Ovary (tissue), 9 donors: ENCODE results near the gene CRLF2. TPM values are rescaled to one million over a fixed set of nuclear protein-coding genes. Genes with fewer than 3 reads are reported as not detected.
A peak's percentile ranks its signal among the peaks of the same experiment; 100 is the strongest.
"Not testable (repeated sequence)": the region's sequence is repeated elsewhere in the genome, so short reads cannot be mapped to it uniquely, and the experiment has no call there.

Experiments
- DNase-seq, 5 donors: peaks; one replicate each; pipeline ENCODE4 v3.0.0-alpha.2; 2019 to 2020
- H3K27ac ChIP-seq, 2 donors: fragments of 200-600 bp; one replicate each; pipeline versions ENCODE4 v1.5.1 to v1.8.0; 2019 to 2022
- H3K27me3 ChIP-seq: fragments of 200-600 bp; one replicate; pipeline ENCODE4 v1.8.0; 2022
- H3K36me3 ChIP-seq: fragments of 200-600 bp; sonication (generic); one replicate; pipeline ENCODE4 v1.5.1; 2019
- H3K4me1 ChIP-seq: one replicate; pipeline ENCODE4 v1.8.1; 2013; ENCODE audit warnings: mild to moderate bottlenecking, moderate library complexity; ENCODE audit not compliant: insufficient read depth
- H3K4me3 ChIP-seq: fragments of 200-600 bp; sonication (generic); one replicate; pipeline ENCODE4 v1.5.1; 2017
- H3K9me3 ChIP-seq, 2 donors: fragments of 200-600 bp in 1 of 2; sonication (generic) in 1 of 2; one replicate each; pipeline versions ENCODE4 v1.5.1 to v1.8.1; 2013 to 2019; ENCODE audit warnings: mild to moderate bottlenecking in 1 of 2, moderate library complexity in 1 of 2
- EP300 ChIP-seq: sonication (generic); formaldehyde crosslinking; IDR thresholded peaks from one replicate; pipeline ENCODE4 v1.6.1; 2017; ENCODE audit warnings: antibody characterized with exemption
- POLR2A ChIP-seq: fragments of 450-650 bp; IDR thresholded peaks from one replicate; pipeline ENCODE4 v1.6.1; 2017; ENCODE audit warnings: antibody characterized with exemption, mild to moderate bottlenecking, moderate library complexity
- WGBS, 3 donors: extraction: QIAGEN DNeasy Blood & Tissue Kit in 1 of 3; methylation state at CpG; one replicate each; pipeline versions ENCODE4 v1.1.5 to v1.1.7; 2013 to 2017; 5-methylcytosine and 5-hydroxymethylcytosine counted together
- intact Hi-C, 4 donors: fragments of 100-400 bp; cut with DNase I; formaldehyde crosslinking; loops; one replicate each; pipeline versions ENCODE4 v1.11.0 to v1.15.1; 2022 to 2023
- polyA plus RNA-seq, 2 donors: library from polyadenylated mRNA; stranded (reverse); fragments of 200-250 nt in 1 of 2; fragments of 350-450 nt in 1 of 2; fragmentation: Illumina TruSeq in 1 of 2; extraction: RNeasy Lipid Tissue Mini Kit (QIAGEN cat#74804) in 1 of 2; gene quantifications; one replicate each; pipeline ENCODE4 v1.2.3, GENCODE V29; 2013 to 2014
- total RNA-seq, 7 donors: library from RNA; depleted of rRNA in 2 of 7; stranded (reverse); fragments of >200 nt in 2 of 7; fragmentation: NEBNext Ultra II Directional in 3 of 7; extraction: Animal tissue kit (Norgen Biotek cat#: 25700) in 3 of 7; gene quantifications; one replicate each; pipeline versions ENCODE4 v1.1.0 to v1.2.4, GENCODE V29; 2016 to 2023
- TF ChIP-seq, protein P1 (sequence below), 3 donors: fragments of 450-650 bp in 2 of 3; fragments of 200-600 bp in 1 of 3; IDR thresholded peaks; one replicate each; pipeline versions ENCODE4 v1.5.1 to v1.8.0; 2016 to 2022; ENCODE audit warnings: antibody characterized with exemption in 3 of 3, mild to moderate bottlenecking in 1 of 3
- donor health status: DM: no; HTN: no; CAD: no; lungs with moderate emphysema.
- donor health status: DM: no; HTN: no; CAD: no.
- donor health status: Bipolar disorder and iron deficiency.
- donor health status: DM: yes; HTN: yes; CAD: no.
- donor health status: DM: no; HTN: no; CAD: no.
- donor health status: DM: yes; HTN: yes; CAD: no.

CRLF2 gene
- total and polyA plus RNA-seq, 9 donors: 0.25 TPM; not detected in 8

- intact Hi-C loops: no loop called here
- Histone ChIP-seq H3K9me3 (peaks cover 0 to 6% of the 10 kb centered on the region in 2 donors), H3K4me1 (peaks cover 2% of the 10 kb centered on the region), H3K27ac (no peak overlapping the region), H3K36me3 (no peaks in the 10 kb centered on the region), H3K4me3 (no peak overlapping the region), H3K27me3 (no peaks in the 10 kb centered on the region)
- TF ChIP-seq, protein P1, sequence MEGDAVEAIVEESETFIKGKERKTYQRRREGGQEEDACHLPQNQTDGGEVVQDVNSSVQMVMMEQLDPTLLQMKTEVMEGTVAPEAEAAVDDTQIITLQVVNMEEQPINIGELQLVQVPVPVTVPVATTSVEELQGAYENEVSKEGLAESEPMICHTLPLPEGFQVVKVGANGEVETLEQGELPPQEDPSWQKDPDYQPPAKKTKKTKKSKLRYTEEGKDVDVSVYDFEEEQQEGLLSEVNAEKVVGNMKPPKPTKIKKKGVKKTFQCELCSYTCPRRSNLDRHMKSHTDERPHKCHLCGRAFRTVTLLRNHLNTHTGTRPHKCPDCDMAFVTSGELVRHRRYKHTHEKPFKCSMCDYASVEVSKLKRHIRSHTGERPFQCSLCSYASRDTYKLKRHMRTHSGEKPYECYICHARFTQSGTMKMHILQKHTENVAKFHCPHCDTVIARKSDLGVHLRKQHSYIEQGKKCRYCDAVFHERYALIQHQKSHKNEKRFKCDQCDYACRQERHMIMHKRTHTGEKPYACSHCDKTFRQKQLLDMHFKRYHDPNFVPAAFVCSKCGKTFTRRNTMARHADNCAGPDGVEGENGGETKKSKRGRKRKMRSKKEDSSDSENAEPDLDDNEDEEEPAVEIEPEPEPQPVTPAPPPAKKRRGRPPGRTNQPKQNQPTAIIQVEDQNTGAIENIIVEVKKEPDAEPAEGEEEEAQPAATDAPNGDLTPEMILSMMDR (IDR thresholded peaks at IDR 0.05): no peak
- TF ChIP-seq POLR2A (no peak), EP300 (no peak)
- 1 to 2% (median 1%) methylated on average over 34 of the region's 34 CpGs for WGBS, 3 donors
- DNase-seq: no peak
Measured at GRCh38 chrX:1248331-1249061, 36.0 kb upstream of the CRLF2 start.

DNA sequence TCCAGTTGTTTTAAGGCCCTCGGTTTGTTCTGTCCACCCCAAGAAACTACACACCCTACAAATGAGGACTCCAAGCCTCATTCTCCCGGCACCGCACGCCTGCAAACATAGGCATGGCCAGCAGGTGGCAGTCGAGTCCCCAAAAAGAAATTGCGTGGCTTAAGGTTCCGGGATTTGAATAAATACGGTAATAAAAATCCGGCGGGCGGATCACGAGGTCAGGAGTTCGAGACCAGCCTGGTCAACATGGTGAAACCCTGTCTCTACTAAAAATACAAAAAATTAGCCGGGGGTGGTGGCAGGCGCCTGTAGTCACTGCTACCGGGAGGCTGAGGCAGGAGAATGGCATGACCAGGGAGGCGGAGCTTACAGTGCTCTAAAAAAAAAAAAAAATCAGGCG lies 34.4 kb upstream of the CRLF2 start:
- peak; percentile 8 to 60 (median 27) for DNase-seq
- intact Hi-C loops: no loop called here
- 11 to 14% (median 12%) methylated on average over 18 of the region's 18 CpGs for WGBS, 3 donors
- Histone ChIP-seq H3K36me3 (no peaks in the 10 kb centered on the region), H3K27ac (no peak overlapping the region), H3K9me3 (peaks cover 0 to under 1% of the 10 kb centered on the region in 2 donors), H3K27me3 (no peaks in the 10 kb centered on the region), H3K4me1 (peaks cover 2% of the 10 kb centered on the region), H3K4me3 (no peak overlapping the region)
- TF ChIP-seq POLR2A: no peak
- TF ChIP-seq, protein P1 (IDR thresholded peaks at IDR 0.05): peak in 1 of 3 donors; percentile 12

GRCh38 chrX:1244164-1245076 lies 32.0 kb upstream of the CRLF2 start:
- H3K27me3 ChIP-seq: no peaks in the 10 kb centered on the region
- H3K36me3 ChIP-seq: no peaks in the 10 kb centered on the region
- intact Hi-C loops: no loop called here
- H3K4me3 ChIP-seq: no peak overlapping the region
- WGBS, 3 donors: 14 to 20% (median 15%) methylated on average over 13 of the region's 13 CpGs
- H3K4me1 ChIP-seq: peaks cover 2% of the 10 kb centered on the region
- DNase-seq: no peak
- H3K9me3 ChIP-seq: no peaks in the 10 kb centered on the region
- TF ChIP-seq POLR2A: no peak
- TF ChIP-seq, protein P1 (IDR thresholded peaks at IDR 0.05): no peak
- no peak for TF ChIP-seq EP300
- no peak overlapping the region for H3K27ac ChIP-seq

DNA sequence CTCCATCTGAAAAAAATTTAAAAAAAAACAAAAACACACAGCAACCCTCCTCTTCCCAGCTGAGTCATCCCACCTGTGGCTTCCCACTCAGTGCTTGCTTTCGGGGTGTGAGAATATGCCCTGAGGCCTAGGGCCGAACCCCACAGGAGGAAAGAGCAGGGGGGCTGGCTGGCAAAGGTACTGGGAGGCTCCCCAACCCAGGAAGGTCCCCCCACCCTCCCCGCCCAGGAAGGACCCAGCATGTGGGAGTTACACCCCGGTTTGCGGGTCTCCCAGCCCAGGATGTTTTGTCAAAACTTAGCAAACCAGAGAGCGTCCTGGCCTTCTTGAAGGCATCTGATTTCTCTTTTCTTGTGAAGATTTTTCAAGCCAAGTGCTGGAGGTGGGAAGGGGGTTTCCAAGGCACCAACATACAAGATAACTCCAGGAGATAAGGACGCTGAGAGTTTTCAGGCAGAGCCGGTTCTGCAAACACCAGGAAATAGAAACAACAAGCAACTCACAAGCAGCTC lies 30.5 kb upstream of the CRLF2 start:
- H3K27me3 ChIP-seq: no peaks in the 10 kb centered on the region
- intact Hi-C loops: no loop called here
- no peak overlapping the region for H3K4me3 ChIP-seq
- H3K36me3 ChIP-seq: no peaks in the 10 kb centered on the region
- H3K27ac ChIP-seq: no peak overlapping the region
- 16 to 33% (median 22%) methylated on average over 8 of the region's 8 CpGs for WGBS, 3 donors
- H3K4me1 ChIP-seq: no peaks in the 10 kb centered on the region
- TF ChIP-seq, protein P1 (IDR thresholded peaks at IDR 0.05): no peak
- TF ChIP-seq POLR2A: no peak
- no peak for TF ChIP-seq EP300
- no peak for DNase-seq
- no peaks in the 10 kb centered on the region for H3K9me3 ChIP-seq

- WGBS, 3 donors: 77 to 97% (median 93%) methylated on average over 9 of the region's 10 CpGs
Measured at GRCh38 chrX:1240551-1240950, 28.1 kb upstream of the CRLF2 start.

More at GRCh38 chrX:1240551-1240950, 28.1 kb upstream of the CRLF2 start:
- H3K36me3 ChIP-seq, intact Hi-C loops, H3K27ac ChIP-seq, H3K4me3 ChIP-seq, H3K9me3 ChIP-seq, H3K4me1 ChIP-seq, H3K27me3 ChIP-seq, DNase-seq: not testable (repeated sequence)
